UCSD-AML1 (cell line): Measurements from ENCODE around the gene PRSS8.
"Not testable (repeated sequence)": the region's sequence is repeated elsewhere in the genome, so short reads cannot be mapped to it uniquely, and the experiment has no call there.

Source experiments
- DNase-seq: peaks from one replicate; lab custom pipeline; 2025; ENCODE audit not compliant: unreplicated experiment; lab: John Stamatoyannopoulos, UW

Gene PRSS8

DNA sequence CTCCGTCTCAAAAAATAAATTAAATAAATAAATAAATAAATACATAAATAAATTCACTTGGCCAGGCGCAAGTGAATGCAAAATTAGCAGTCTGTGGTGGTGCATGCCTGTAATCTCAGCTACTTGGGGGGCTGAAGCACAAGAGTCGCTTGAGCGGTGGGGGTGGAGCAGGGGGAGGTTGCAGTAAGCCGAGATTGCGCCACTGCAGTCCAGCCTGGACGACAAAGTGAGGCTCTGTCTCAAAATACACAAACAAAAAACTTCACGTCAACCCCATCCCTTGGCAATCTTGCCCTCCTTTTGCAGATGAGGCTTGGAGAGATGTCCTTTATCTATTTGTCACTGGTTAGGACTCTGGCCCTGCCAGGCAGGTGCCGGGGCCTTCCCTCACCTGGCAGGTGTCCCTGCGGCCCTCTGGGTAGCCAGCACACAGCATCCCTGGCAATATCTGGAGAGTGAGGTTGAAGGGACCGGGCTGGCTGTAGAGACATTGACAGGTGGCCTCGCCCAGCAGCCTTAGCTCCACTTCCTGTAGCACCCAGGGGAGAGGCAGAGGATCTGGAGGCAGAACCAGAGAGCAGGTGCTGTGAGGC lies 10.0 kb upstream of the PRSS8 start:
- no peak for DNase-seq

DNA sequence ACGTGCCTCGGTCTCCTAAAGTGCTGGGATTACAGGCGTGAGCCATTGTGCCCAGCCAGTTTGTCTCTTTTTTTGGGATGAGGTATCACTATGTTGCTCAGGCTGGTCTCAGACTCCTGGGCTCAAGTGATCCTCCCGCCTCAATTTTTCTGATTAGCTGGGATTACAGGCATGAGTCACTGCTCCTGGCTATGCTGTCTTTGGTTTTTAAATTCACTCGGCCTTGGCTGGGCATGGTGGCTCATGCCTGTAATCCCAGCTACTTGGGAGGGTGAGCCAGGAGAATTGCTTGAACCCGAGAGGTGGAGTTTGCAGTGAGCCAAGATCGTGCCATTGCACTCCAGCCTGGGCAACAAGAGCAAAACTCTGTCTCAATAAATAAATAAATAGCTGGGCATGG lies 8.9 kb upstream of the PRSS8 start:
- DNase-seq, result not testable (repeated sequence)

DNA sequence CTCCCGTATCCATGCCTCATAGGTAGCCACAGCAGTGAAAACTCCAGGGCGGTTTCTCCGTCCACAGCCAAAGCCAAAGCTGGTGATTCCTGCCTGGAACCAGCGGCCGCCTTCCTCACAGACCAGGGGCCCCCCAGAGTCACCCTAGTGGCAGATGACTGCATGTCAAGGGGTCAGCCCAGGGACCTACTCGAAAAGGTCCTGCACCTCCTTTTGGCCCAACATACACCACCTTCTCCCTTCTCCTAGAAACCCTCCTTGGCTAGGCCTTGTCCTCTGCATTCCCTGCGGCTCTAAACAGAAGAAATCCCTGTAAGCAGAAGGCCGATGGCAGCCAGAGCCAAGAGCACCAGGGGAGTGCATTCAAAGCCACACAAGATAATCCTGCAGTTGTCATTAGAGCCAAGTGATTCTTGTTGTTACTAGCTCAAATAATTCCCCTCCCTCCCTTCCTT lies 8.2 kb upstream of the PRSS8 start:
- DNase-seq, result no peak

DNA sequence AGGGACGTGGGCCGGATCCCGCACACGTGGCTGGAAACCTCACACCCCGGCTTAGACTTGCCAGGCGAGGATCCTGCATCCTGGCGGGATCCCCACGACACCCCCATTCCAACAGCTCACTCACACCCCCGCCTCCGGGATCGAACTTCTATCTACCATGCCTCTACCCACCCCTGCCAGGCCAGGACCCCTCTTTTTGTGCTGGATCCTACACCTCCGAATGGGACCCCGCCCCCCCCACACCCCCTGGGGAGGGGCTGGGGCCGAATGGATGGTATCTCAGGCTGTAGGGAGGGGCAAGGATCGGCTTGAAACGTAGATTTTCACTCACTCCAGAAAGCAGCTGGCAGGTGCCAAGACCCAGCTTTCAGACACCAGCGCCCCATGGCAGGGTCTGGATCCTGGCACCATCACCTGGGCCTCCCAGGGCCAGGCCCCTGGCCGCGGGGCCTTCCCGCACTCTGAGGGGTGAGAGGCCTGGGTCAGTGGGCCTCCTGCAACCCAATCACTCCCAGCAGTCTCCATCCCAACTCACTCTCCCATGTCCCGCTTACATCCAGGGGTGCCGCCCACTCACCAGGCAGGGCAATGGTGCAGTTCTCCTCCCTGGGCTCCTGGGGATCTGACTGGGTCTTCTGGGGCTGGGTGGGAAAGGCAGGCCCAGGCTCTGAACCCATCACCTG lies 7.6 kb upstream of the PRSS8 start:
- DNase-seq, result no peak

DNA sequence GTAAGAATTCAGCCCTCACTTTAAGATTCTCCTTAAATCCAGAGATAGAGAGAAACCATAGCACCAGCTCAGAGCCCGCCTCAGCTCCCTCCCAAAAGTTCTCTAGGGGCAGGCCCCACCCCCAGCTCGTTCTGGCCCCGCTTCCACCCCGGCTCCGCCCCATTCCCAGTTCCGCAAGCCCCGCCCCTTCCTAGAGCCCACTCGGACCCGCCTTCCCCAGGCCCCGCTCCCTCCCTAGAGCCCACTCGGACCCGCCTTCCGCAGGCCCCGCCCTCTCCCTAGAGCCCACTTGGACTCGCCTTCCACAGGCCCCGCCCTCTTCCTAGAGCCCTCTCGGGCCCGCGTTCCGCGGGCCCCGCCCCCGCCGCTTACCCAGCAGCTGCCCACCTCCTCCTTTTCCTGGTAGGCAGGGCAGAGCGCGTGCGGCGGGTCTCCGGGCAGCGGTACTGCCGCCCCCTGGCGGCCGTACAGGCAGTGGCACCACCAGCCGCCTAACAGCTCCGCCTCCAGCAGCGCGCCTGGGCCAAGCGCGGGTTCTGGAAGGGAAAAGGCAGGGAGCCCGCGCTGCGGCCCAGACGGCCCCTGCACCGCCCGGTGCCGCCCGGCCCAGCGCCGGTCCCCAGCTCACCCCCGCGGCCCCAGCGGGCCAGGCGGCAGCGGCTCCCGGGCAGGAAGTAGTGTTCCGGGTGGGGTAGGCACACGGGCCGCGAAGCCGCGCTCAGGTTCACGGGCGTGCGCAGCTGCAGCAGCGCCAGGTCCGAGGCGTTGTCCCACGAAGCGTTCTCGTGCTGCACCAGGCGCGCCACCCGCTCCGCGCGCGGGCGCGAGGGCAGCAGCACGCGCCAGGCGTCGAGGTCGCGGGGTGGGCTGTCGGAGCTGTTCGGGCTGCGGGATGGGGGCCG lies 6.8 kb upstream of the PRSS8 start:
- peak; percentile 100 for DNase-seq

DNA sequence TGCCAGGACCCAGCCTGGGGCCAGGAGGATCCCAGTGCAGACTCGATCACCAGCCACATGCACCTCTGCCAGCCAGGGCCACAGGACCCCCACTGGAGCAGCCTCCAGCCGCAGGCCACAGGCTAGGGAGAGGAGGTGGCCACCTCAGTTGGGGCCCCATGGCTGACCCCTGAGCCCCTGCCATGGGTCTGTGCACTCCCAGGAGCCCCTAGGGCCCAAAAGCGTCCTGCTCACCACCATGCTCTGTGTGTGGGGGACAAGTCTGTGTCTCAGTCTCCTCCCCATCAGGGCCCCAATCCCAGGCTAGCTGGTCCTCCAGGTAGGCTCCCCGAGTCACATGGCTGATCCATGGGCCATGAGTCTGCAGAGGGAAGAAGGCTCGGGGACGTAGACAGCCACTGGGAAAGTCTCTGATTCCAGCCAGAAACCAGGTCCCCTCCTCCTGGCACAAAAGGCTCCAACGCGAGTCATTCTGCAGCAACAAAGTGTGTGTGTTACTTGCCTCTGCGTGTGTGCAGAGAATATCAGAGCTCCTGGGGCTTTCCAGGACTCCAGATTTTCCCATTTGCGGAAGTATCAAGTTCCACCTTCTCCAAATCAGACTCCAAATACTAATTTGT lies 6.1 kb upstream of the PRSS8 start:
- DNase-seq, result no peak

DNA sequence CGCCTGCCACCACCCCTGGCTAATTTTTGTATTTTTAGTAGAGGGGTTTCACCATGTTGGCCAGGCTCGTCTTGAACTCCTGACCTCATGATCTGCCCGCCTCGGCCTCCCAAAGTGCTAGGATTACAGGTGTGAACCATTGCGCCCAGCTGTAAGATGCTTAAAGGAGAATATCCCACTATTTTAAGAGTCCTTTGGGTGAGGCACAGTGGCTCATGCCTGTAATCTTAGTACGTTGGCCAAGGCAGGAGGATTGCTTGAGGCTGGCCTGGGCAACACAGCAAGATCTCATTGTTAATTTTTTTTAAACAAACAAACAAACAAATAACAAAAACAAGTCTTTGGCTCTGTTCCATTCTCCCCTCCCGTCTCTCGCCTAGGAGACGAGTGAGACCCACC lies 5.5 kb upstream of the PRSS8 start:
- DNase-seq, result not testable (repeated sequence)

DNA sequence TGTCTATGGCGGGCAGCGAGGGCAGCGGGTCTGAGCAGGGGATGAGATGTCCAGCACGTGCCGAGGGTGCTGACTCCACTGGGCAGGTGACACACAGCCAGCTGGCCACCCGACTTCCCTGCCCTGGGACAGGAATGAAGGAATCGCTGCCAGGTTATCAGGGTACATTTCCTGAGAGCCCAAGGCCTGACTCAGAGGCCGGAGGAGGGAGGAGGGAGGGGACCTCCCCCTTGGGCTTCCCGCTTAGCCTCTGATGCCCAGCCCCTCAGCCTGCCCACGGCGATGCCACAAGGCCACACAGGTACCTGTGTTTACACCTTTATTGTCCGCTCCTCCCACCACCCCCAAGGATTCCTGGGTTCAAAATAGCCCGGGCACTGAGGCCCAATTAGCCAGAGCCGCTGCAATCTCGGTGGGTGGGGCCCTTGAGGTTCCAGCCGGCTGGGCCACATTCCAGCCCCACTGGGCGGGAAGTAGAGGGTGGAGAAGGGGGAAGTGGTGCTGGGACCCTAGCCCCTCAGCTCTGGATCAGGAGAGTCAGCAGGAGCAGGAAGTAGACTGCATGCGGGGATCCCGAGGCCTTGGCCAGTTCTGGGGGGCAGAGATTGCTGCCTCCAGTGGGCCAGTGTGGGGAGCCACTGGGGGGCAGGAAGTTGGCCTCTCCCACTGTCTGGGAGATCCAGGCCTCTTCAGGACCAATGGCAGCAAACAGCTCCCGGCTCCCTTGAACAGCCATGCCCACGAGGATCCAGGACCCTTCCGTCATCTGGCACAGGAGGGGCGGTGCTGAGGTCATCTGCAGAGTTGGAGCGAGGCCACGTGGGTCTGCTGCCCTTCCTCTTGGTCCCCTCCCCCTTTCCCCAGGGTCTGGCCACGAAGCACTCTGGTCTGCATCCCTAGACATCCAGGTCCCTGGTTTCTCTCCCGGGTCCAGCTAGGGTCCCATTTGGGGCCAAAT lies 3.4 kb upstream of the PRSS8 start:
- DNase-seq, result no peak

DNA sequence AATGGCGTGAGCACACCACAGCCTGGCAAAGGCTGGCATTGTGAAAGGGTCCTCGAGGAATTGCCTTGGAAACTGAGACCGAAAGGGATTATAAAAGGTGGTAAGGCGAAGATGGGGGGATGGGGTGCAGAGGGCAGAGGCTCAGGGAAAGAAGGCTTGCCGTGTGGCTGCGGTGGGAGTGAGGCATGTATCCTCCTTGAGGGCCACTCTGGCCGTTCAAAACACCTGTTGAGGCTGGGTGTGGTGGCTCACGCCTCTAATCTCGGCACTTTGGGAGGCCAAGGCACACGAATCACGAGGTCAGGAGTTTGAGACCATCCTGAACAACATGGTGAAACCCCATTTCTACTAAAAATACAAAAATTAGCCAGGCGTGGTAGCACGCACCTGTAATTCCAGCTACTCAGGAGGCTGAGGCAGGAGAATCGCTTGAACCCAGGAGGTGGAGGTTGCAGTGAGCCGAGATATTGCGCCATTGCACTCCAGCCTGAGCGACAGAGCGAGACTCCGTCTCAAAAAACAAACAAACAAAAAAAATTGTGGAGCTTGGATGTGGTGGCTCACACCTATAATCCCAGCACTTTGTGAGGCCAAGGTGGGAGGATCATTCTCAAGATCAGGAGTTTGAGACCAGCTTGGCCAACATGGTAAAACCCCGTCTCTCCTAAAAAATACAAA lies 1.4 kb upstream of the PRSS8 start:
- not testable (repeated sequence) for DNase-seq

DNA sequence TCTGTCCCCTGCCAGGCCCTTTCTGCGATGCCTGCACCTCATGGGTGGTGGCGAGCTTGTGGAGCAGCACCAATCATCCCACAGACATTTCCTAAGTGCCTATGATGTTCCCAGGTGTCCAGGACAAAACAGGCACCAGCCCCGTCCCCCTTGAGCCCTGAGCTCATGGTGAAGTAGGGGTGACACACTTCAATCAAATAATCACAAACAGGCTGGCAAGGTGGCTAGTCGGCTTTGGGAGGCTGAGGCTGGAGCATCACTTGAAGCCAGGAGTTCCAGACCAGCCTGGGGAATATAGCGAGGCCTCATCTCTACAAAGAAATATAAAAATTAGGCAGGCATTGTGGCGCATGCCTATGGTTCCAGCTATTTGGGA lies 748 bp upstream of the PRSS8 start:
- DNase-seq, result no peak

DNA sequence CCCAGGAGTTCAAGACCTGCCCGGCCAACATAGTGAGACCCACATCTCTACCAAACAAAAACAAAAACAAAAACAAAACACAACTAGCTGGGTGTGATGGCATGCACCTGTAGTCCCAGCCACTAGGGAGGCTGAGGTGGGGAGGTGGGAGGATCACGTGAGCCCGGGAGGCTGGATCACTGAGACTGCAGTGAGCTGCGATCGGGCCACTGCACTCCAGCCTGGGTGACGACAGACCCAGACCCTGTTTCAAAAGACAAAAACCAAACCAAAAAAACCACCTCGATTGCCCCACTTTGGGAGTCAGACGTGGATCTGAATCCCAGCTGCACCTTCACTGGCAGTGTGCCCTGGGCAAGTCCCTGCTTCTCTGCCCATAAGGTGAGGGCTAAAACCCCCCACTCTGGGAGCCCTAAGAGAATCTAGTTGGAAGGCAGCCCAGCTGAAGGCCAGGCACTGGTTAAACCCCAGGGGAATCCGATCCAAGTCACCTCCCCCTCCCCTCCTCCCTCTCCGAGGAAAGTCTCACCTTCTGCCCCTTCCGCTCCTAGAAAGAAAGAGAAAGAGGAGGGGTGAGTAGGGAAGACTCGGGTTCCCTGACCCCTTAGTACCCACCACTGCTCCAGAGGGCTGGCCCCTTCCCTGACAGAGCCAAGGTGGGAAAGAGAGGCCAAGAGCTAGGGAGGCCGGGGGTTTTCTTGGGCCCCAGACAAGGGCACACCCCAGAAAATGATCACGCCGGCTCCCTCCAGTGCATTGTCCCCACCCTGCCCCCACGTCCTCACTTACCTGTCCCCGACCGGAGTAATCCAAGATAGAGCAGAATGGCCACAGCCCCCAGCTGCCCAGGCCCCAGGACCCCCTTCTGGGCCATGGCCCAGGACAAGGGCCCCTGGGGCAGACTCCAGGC lies 647 bp downstream of the PRSS8 start:
- DNase-seq, result no peak

DNA sequence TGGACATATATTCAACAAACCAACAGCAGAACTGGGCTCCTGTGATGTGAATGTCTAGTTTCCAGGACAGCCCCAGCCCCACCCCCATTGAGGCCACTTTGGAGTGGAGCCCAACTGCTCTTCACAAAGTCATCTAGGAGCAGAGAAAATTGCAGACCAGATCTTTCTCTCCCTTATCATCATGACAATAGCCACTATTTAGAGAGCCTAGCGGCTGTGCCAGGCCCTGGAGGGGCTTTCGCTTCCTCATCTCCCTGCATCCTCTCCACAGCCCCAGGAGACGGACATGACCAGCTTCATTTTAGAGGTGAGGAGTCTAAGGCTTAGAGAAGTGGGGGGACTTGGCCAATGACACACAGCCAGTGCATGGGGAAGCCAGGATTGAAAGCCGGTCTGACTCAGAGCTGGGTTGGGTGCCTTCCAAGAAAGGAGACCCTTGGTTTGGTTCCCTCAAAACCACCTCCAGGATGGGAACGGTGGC lies 1.4 kb downstream of the PRSS8 start:
- no peak for DNase-seq

DNA sequence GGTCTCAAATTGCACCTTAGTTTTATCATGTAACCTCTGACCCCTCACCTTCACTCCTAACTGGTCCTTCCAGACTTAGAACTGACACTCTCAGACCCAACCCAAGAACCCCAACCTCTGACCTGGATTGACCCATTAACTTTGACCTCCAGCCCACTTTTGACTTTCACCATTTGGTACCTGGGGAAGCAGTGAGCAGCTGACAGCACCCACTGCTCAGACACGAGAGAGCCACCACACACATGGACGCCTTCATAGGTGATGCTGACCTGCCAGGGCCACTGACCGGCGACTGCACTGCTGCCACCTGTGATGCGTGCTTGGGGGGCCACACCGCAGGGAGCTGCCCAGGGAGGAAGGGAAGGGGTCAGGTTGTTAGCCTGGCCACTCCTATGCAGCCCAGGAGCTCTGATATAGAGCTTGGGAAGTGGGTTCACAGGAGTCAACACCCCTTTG lies 2.5 kb downstream of the PRSS8 start:
- DNase-seq, result no peak

DNA sequence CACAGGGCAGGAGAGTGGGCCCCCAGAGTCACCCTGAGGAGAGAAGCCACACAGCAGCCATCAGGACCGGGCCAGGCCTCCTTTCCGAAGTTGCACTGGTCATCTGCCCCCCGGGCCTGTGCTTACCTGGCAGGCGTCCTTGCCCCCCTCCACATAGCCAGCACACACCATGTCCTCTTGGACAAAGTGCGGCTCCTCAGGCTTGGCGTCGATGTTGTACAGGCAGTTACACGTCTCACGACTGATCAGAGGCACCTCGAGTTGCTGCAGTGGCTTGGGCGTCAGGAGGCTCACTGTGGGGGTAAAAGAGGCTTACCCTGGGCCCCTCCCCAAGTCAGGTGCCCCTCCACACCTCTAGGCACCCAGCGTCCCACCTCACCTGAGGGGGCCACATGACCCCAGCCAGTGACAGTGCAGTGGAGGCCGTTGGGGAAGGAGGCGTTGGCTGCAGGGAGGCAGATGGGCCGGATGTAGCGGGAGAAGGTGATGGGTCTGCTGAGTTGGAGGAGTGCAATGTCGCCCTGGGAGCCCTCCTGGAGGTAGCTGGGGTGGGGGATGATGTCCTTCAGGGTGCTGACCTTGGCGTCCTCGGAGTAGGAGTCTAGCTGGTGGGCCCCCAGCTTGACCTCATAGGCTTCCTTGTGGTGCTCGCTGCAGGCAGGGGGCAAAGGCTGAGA lies 3.1 kb downstream of the PRSS8 start:
- no peak for DNase-seq

DNA sequence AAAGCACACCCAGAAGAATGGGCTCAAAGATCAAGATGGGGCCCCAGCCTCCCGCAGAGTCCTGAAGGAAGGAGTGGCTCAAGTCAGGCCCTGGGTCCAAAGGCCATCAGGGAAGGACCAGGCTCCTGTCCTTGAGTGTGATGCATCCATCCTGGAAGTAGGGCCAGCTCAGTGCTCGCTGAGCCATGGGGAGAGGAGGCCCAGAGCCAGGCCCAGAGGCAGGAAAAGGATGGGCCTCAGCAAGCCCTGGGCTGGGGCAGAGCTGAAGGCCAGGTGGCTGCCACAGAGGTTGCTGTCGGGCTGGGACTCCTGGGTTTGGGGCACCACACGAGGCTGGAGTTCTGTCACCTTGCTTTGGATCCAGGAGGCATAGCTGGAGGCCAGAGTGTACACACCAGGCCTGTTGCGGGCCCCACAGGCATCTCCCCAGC lies 3.7 kb downstream of the PRSS8 start:
- no peak for DNase-seq

DNA sequence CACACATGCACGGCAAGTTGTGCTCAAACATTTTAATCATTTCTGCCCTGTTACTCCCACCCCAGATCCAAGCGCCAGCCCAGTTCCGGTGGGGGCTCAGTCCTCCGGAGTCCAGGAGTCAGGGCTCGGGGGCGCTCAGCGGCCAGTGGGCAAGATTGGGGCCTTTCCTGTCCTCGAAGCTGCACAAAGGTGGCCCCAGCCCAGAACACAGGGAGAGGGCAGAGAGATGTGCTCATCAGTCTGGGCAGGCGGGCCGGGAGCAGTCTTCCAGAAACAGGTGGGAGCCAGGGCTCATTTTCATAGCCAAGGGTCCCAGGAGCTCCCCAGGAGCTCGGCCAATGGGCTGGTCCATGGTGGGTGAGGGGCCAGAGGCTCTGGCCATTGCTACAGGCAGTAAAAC lies 4.1 kb downstream of the PRSS8 start:
- DNase-seq, result no peak

DNA sequence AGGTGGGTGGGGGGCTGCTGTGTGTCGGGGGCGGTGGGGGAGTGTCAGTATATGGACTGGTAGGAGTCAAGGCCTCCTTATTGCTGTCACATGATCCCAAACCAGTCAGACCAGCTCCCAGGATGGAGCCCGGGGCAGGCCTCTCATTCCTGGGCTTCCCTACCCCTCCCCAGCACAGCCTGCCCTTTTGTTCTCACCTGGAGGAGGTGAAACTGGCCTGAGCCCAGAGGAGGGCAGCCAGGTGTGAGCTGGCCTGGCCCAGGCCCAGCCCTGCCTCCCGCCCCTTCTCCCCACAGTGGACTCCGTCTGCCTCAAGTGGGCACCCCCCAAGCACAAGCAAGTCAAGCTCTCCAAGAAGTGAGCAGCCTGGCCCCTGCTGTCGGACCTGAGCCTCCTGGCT lies 4.6 kb downstream of the PRSS8 start:
- no peak for DNase-seq

DNA sequence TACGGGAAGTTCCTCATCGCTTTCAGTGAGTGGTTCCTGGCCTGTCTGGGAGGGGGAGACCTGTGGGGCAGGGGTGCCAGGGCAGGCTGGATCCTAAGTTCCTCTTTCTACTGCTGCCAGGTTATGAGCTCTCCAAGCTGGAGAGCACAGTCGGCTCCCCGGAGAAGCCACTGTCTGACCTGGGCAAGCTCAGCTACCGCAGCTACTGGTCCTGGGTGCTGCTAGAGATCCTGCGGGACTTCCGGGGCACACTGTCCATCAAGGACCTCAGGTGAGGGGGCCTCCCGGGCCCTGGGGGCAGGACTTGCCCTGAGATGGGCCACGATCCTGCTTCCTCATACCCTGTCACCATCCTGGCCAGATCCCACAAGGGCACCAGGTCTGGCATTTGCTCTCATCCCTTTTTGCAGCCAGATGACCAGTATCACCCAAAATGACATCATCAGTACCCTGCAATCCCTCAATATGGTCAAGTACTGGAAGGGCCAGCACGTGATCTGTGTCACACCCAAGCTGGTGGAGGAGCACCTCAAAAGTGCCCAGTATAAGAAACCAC lies 5.1 kb downstream of the PRSS8 start:
- no peak for DNase-seq
